GM18520 (cell line): Measurements from ENCODE around the gene BANP.
"Not testable (repeated sequence)": the region's sequence is repeated elsewhere in the genome, so short reads cannot be mapped to it uniquely, and the experiment has no call there.

ENCODE experiments used
- ATAC-seq: cut with Tn5 transposase; IDR thresholded peaks from one replicate; pipeline ENCODE4 v1.9.1; 2021; ENCODE audit not compliant: unreplicated experiment

The BANP gene, protein sequence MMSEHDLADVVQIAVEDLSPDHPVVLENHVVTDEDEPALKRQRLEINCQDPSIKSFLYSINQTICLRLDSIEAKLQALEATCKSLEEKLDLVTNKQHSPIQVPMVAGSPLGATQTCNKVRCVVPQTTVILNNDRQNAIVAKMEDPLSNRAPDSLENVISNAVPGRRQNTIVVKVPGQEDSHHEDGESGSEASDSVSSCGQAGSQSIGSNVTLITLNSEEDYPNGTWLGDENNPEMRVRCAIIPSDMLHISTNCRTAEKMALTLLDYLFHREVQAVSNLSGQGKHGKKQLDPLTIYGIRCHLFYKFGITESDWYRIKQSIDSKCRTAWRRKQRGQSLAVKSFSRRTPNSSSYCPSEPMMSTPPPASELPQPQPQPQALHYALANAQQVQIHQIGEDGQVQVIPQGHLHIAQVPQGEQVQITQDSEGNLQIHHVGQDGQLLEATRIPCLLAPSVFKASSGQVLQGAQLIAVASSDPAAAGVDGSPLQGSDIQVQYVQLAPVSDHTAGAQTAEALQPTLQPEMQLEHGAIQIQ

DNA sequence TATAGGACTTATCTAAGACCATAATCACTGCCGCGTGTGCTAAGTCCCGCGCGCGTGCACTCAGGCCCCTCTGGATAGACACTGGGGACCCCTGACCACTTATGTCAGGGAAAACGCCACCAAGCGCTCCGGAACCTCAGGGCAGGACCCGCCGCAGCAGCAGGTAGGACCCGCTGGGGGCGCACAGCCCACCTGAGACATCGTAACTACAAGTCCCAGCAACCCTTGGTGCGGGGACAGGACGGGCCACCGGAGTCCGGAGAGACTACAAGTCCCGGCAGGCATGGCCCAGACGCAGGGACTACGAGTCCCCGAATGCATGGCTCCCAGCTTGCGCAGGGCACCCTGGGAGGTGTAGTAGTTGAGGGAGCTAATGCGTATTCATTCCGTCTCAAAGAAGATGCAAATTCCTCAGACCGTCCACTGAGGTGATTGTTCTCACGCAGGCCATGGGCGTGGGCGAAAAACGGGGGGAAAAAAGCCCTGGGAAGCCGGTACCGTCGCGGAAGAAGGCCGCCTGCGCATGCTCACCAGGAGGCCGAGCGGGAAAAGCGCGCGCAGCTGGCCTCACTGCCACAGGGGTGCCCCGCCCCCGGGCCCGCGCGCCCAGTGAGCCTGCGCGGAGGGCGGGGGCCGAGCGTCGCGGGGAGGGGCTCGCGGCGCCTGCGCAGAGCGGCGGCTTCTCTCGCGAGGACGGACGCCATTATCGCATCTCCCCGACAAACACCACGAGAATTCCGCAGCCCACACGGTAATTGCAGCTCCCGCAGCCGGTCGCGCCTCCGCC is at the start of gene BANP:
Gene BANP (plus strand): TSS at position 670 of the 787 bp plus-strand sequence. CDS start 23,682 bp downstream, outside the sequence.
- peak; percentile 81 for ATAC-seq

DNA sequence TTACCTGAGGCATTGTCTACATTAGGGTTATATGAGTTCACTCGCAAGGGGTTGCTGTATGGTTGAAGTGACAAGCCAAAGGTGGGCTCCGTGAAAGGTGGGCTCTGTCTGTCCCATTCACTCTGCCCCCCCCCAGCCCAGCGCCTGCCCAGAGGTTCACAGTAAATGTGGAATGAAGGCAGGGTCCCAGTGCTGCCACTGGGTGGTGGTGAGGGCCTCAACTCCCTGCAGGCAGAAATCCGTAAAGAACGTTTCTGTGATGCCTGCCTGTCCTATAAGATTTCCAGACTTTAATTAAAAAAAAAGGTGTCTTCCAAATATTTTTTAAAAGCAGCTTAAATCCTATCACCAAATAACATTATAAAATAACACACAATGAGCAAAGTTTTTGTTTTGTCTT is 46.3 kb upstream of the BANP start:
- ATAC-seq, result not testable (repeated sequence)

DNA sequence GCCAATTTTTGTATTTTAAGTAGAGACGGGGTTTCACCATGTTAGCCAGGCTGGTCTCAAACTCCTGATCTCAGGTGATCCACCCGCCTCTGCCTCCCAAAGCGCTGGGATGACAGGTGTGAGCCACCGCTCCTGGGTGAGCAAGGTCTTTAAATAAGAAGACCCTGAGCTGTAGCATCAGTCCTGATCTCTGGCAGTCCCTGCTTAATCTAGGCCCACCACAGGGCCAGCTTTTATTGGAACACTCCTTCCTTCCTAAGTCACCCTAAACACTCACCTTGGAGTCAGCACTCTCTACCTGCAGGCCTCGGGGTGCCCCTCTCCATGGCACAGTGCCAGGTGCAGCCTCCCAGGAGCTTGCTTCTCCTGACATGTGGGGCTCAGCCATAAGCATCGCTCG is 45.7 kb upstream of the BANP start:
- ATAC-seq, result not testable (repeated sequence)

DNA sequence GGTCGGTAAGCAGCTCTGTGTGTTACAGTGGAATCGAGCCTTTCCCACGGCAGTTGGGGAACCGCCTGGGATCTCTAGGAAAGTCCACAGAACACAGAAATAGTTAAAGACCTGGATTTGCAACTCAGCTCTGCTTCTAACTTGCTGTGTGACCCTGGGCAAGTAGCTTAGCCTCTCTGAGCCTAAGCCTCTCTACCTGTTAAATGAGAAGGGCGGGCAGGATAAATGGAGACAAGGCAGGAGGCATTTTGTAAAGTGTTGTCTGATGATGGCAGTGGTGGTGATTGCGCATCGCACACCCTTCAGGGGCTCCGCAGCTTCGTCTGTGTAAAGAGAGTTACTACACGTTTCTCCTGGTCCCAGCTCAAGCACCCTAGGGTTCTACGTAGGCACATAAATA is 43.1 kb upstream of the BANP start:
- ATAC-seq, result not testable (repeated sequence)

GRCh38 chr16:87909203-87909935 is 41.9 kb upstream of the BANP start:
- ATAC-seq, result peak; percentile 53

- ATAC-seq, result not testable (repeated sequence)
Measured at GRCh38 chr16:87911106-87911763, 40.0 kb upstream of the BANP start.

DNA sequence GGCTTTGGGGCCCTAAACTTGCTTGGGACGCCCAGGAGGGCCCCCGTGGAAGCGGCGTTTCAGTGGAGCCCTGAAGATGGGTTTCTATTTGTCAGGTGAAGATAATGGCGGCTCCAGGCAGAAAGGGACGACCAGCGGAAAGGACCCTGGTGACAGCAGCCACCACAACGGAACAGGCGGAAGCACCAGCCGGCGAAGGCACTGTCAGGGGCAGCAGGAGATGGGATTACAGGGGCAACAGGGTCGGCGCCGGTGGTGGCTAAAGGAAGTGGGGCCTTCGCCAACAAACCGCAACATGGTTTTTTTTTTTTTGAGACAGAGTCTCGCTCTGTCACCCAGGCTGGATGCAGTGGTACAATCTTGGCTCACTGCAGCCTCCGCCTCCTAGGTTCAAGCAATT is 38.5 kb upstream of the BANP start:
- ATAC-seq, result not testable (repeated sequence)

- not testable (repeated sequence) for ATAC-seq
Measured at GRCh38 chr16:87914021-87914725, 37.1 kb upstream of the BANP start.

GRCh38 chr16:87914812-87915211 is 36.4 kb upstream of the BANP start:
- no peak for ATAC-seq

- no peak for ATAC-seq
Measured at GRCh38 chr16:87917503-87917902, 33.7 kb upstream of the BANP start.

GRCh38 chr16:87918338-87918737 is 32.9 kb upstream of the BANP start:
- ATAC-seq, result no peak

- ATAC-seq, result no peak
Measured at GRCh38 chr16:87918866-87919680, 32.2 kb upstream of the BANP start.

DNA sequence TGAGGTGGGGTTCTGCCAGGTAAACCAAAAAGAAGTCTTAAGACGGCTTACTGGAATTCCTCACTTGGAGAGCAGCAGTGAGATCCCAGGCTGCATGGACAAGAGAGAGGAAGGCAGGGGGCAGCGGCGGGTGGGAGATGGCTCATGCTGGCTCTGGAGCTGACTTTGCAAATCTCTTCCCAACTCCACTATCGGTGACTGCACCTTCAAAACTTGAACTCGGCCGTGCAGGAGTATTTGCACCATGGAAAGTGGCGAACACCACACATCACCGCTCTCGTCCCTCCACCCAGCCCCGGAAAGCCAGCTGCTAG is 31.6 kb upstream of the BANP start:
- no peak for ATAC-seq

- ATAC-seq, result no peak
Measured at GRCh38 chr16:87921236-87921773, 29.9 kb upstream of the BANP start.

- ATAC-seq, result no peak
Measured at GRCh38 chr16:87922250-87922871, 28.9 kb upstream of the BANP start.

DNA sequence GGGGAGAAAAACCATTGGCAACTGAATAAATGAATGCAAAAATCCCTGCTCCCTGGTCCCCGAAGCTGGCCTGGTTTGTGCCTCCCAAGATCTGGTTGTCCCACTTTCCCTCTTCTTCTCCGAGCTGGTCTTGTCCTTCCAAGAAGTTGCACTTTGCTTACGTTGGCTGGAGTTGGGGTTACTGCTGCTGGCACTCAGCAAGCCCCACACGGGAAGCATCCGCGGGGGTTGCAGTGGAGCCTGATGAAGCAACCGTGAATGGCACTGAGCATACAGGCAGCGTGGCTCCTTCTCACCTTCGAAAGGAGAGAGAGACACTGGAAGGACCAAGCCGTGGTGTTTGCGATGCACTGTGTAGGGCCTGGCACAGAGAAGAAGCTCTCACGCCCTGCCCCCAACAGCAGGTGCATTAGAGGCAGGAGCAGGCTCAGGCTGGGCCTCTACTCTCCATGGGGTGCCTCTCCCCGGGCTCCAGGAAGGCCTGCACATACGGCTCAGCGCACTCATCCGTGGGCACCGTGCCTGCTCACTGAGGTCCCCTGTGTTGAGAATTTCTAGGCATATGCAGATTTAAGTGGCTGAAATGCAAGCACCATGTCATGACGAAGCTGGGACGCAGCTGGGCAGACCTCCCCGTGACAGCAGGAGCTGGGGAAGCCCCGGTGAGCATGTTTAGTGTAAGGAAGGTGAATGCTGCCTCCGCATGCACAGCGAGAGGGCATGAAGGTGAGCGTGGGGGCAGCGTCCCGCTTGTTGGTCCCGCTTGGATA is 27.0 kb upstream of the BANP start:
- ATAC-seq, result no peak

GRCh38 chr16:87924811-87925670 is 26.2 kb upstream of the BANP start:
- no peak for ATAC-seq
